BLaER1 (cell line): ENCODE results near the gene NKD1.

ENCODE experiments used
- H3K27ac ChIP-seq: shearing (Covaris generic); formaldehyde crosslinking; 2 replicates; pipeline ENCODE4 v1.8.1; 2022
- H3K27me3 ChIP-seq: shearing (Covaris generic); formaldehyde crosslinking; 2 replicates; pipeline ENCODE4 v1.8.1; 2022
- H3K36me3 ChIP-seq: shearing (Covaris generic); formaldehyde crosslinking; 2 replicates; pipeline ENCODE4 v1.8.1; 2022
- H3K4me1 ChIP-seq: shearing (Covaris generic); formaldehyde crosslinking; 2 replicates; pipeline ENCODE4 v1.8.1; 2022
- H3K4me2 ChIP-seq: shearing (Covaris generic); formaldehyde crosslinking; 2 replicates; pipeline ENCODE4 v1.8.1; 2022
- H3K4me3 ChIP-seq: shearing (Covaris generic); formaldehyde crosslinking; 2 replicates; pipeline ENCODE4 v1.8.1; 2022
- H3K9ac ChIP-seq: shearing (Covaris generic); formaldehyde crosslinking; 2 replicates; pipeline ENCODE4 v1.8.1; 2022
- H3K9me3 ChIP-seq: shearing (Covaris generic); formaldehyde crosslinking; 2 replicates; pipeline ENCODE4 v1.8.1; 2022
- H4K20me1 ChIP-seq: shearing (Covaris generic); formaldehyde crosslinking; 2 replicates; pipeline ENCODE4 v1.8.1; 2022
- Cebpa-rat ChIP-seq: shearing (Covaris generic); IDR thresholded peaks from 2 replicates; pipeline ENCODE4 v1.8.1; 2022

NKD1 gene

DNA sequence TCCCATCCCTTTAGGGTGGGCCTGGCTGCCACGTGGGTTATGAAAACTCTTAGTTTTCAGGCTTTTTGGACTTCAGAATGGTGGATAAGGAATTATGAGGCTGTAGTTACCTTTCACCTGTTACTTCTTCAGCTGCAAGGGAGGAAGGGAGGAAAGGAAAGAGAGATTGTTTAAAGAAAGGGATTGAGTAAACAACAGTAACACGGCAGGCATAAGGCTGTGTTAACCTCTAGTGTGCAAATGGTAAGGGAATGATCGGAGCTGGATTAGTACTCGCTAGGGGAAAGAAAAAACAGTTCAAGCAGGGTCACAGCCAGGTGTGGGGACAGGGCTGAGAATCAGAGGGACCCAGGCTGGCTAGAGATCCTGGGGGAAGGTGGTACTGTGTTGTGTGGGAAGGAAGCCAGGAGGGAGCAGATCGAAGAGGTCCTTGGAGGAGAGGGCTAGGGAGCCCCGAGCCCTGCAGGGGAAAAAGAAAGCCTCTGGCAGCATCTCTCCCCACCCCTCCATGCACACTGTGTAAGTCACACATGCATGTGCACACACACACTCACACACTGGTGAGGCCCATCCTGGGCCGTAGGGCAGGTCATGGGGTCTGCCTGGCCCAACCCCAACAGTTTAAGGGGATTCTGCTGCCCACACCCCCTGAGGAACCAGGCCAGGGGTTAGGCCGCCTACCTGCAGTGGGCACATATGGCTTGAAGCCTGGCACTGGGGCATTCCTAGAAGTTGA lies 83.2 kb downstream of the NKD1 start:
- peaks cover 28% of the 10 kb centered on the region for H3K4me1 ChIP-seq
- no peaks in the 10 kb centered on the region for H3K9me3 ChIP-seq
- H3K9ac ChIP-seq: no peak overlapping the region
- no peak for TF ChIP-seq Cebpa-rat
- H3K27ac ChIP-seq: no peak overlapping the region
- no peaks in the 10 kb centered on the region for H3K27me3 ChIP-seq
- H3K4me3 ChIP-seq: no peak overlapping the region
- H3K4me2 ChIP-seq: no peak overlapping the region
- no peaks in the 10 kb centered on the region for H3K36me3 ChIP-seq
- H4K20me1 ChIP-seq: no peaks in the 10 kb centered on the region

DNA sequence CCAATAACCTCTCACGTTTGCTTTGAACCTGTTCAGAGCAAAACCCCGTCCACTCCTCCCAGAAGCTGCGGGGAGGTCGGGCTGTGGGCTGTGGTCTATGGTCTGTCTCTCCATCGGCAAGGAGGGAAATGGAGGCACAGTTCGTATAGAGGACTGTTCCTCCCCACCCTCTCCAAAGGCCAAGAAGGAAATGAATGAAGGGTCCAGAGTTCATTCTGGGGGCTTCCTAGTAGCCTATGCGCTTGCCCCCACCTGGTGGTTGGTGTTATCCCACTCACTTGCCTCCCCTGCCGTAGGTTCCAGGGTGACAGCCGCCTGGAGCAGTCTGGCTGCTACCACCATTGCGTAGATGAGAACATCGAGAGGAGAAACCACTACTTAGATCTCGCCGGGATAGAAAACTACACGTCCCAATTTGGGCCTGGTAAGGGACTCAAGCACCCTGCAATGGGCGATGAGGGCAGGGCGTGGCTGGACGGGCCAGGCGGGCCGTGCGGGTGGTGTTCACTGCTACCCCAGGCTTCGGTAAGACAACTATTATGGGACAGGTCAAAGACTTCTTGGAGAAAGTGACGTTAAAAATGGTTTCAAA lies 83.9 kb downstream of the NKD1 start:
- Histone ChIP-seq H3K4me2 (no peak overlapping the region), H4K20me1 (no peaks in the 10 kb centered on the region), H3K4me1 (peaks cover 21% of the 10 kb centered on the region), H3K4me3 (no peak overlapping the region), H3K36me3 (no peaks in the 10 kb centered on the region), H3K9ac (no peak overlapping the region), H3K9me3 (no peaks in the 10 kb centered on the region), H3K27ac (no peak overlapping the region), H3K27me3 (no peaks in the 10 kb centered on the region)
- TF ChIP-seq Cebpa-rat: no peak

DNA sequence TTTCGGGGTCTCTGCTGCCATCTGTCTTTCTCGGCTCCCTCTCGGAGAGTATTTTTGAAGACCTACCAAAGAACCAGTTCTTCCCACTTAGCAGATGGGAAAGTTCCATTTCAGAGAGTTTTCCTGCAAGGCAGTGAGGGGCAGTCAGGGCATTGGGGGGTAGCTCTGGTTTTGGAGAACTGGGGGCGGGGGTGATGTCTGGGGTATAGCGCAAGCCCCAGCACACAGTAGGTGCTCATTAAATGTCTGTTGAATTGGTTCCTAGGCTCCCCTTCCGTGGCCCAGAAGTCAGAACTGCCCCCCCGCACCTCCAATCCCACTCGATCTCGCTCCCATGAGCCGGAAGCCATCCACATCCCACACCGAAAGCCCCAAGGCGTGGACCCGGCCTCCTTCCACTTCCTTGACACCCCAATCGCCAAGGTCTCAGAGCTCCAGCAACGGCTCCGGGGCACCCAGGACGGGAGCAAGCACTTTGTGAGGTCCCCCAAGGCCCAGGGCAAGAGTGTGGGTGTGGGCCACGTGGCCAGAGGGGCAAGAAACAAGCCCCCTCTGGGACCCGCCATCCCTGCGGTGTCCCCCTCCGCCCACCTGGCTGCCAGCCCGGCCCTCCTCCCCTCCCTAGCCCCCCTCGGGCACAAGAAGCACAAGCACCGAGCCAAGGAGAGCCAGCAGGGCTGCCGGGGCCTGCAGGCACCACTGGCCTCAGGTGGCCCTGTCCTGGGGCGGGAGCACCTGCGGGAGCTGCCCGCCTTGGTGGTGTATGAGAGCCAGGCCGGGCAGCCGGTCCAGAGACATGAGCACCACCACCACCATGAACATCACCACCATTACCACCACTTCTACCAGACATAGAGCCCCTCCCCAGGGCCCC lies 85.0 kb downstream of the NKD1 start:
- Histone ChIP-seq H3K9me3 (no peaks in the 10 kb centered on the region), H4K20me1 (no peaks in the 10 kb centered on the region), H3K4me1 (peaks cover 17% of the 10 kb centered on the region), H3K27ac (no peak overlapping the region), H3K4me2 (no peak overlapping the region), H3K36me3 (no peaks in the 10 kb centered on the region), H3K27me3 (no peaks in the 10 kb centered on the region), H3K4me3 (no peak overlapping the region), H3K9ac (no peak overlapping the region)
- no peak for TF ChIP-seq Cebpa-rat

DNA sequence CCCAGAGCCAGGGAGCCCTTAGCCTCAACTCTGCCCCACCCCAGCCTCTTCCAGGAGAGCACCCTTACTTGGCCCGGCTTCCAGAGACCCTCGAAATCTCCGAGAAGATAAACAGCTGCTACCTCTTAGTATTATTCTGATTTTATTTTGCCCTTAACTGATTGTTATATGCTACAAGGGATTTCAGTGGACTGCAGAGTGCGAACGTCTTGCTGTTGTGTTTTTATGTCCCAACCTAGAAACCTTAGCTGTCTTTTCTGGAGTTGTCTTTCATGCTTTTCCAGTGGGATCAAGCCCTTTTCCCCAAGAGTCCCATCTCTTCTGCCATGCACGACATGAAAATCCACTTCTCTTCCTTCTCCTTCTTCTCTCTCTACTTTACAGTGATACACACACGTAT lies 85.9 kb downstream of the NKD1 start:
- peaks cover 23% of the 10 kb centered on the region for H3K4me1 ChIP-seq
- no peak overlapping the region for H3K27ac ChIP-seq
- no peaks in the 10 kb centered on the region for H3K27me3 ChIP-seq
- H3K9me3 ChIP-seq: no peaks in the 10 kb centered on the region
- H3K36me3 ChIP-seq: no peaks in the 10 kb centered on the region
- H4K20me1 ChIP-seq: no peaks in the 10 kb centered on the region
- H3K4me2 ChIP-seq: no peak overlapping the region
- TF ChIP-seq Cebpa-rat: no peak
- H3K4me3 ChIP-seq: no peak overlapping the region
- H3K9ac ChIP-seq: no peak overlapping the region

DNA sequence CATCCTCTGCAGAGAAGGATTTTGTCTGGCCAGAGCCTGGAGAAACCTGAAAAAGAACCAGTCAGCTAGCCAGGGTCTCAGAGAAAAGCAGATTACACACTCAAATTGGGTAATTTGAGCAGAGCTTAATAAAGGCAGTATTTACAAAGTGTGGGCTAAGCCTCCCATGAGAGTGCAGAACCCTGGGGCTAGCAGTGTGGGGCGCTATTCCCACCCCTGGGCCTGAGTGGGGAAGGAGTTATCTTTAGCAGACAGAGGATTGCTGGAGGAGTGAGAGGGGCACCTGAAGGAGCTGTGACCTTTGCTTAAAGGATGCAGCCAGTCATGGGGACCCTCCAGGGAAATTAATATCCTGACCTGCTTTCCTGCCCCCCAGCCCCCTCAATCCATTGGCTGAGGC lies 86.8 kb downstream of the NKD1 start:
- Histone ChIP-seq H3K4me3 (no peak overlapping the region), H3K36me3 (no peaks in the 10 kb centered on the region), H3K4me2 (peak overlapping the region; percentile 18), H3K9ac (no peak overlapping the region), H3K9me3 (no peaks in the 10 kb centered on the region), H4K20me1 (no peaks in the 10 kb centered on the region), H3K4me1 (peaks cover 28% of the 10 kb centered on the region), H3K27ac (no peak overlapping the region), H3K27me3 (no peaks in the 10 kb centered on the region)
- TF ChIP-seq Cebpa-rat: no peak

DNA sequence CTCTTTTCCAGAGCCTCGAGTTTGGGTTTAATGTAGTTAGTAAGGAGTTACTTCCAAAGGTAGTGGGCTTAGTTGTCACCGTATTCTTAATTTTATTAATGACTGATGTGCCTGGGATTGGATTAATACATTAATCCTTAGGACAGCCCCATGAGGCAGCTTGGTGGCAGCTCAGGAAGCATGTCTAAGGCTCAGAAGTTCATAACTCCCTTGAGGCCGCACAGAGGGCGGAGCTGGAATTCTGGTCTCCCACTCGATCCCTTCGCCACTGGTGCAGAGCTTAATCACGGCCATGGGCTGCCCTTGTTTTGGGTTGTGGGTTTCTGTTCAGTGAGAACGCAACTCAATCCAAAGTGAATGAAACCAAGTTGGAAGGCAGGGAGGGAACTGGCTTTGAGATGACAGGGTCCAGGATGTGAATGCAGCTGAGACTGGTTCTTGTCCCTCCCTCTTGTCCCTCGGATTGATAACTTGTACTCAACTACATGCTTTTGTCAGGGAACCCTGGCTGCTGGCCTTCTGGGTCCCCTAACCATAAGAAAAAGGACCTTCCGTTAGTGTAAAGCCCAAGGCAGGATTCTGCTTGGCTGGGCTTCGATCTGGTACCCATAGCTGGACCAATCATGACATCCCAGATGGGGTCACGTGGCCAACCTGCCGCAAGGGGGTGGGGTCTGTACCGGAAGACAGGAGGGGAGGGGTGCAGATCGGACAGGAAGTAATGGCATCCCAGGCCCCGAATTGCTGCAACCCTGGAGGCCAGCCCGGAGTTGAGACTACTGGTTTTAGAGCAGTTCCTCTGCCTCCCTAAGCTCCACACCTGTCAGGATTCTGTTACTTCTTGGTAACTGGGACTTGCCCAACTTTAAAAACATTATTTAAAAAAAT lies 87.6 kb downstream of the NKD1 start:
- H3K9me3 ChIP-seq: no peaks in the 10 kb centered on the region
- H3K27me3 ChIP-seq: no peaks in the 10 kb centered on the region
- H3K4me3 ChIP-seq: no peak overlapping the region
- H4K20me1 ChIP-seq: no peaks in the 10 kb centered on the region
- no peaks in the 10 kb centered on the region for H3K36me3 ChIP-seq
- H3K27ac ChIP-seq: no peak overlapping the region
- TF ChIP-seq Cebpa-rat: no peak
- H3K4me1 ChIP-seq: peaks cover 28% of the 10 kb centered on the region
- no peak overlapping the region for H3K9ac ChIP-seq
- H3K4me2 ChIP-seq: peak overlapping the region; percentile 18

DNA sequence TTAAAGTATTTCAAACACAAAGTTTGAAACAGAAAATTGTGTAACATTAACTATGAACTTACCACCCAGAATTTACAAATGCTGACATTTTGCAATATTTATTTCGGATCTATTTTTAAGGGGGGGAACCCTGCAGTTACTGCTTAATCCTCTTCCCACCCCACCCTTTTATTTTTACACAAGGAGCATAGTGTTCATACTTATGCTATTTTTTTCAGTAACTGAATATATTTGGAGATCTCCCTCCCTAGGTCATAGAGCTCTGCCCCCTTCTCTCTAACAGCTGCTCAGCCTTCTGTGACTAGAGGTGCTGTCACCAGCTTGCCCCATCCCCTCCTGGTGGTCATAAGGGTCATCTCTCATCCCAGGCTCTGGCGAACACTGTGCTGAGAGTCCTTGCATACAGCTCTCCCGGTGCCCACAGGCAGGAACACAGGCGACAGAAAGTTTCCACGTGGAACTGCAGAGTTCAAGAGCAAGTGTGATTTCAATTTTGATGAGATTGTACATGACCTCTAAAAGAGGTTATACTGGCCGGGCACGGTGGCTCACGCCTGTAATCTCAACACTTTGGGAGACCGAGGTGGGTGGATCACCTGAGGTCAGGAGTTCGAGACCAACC lies 88.7 kb downstream of the NKD1 start:
- no peak overlapping the region for H3K4me3 ChIP-seq
- H4K20me1 ChIP-seq: no peaks in the 10 kb centered on the region

DNA sequence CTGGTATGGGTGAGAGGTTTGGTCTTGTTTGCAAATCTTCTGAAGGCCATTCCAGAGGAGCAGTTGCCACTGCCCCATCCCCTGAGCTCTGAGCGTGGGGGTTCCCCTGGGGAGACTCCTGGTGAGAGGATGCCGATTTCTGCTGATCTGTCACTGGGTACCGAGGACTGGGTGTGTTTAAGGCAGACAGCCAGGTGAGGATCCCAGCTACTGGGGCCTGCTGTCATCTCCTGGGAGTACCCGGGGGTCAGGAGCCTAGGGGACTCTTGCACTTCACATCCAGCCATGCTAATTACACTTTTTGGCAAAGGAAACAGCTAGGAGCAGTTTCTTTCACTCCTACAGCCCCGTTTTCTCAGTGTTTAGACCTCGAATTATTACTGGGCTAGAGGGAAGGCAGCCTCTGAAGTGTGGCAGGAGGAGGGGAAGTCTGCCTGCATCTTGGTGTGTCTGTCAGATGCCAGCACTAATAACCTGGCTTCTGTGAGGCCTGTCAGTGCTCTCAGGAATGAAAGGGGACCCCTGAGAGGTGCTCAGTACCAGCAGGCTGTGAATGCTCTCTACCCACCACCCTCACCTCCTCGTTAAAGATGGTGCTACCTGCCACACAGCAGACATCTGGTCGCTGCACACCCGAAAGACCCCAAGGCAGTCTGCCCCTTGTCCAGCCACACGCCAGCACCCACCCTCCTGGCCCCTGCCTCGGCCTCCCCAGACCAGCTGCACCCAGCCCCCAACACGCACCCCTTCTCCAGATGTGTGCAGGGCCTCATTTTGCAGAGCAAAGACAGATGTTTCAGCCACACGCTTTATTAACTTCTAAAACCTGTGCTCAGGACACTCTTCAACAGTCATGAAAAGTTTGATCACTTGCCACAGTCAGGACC lies 89.8 kb downstream of the NKD1 start:
- peaks cover 28% of the 10 kb centered on the region for H3K4me1 ChIP-seq
- no peak overlapping the region for H3K4me2 ChIP-seq
- no peaks in the 10 kb centered on the region for H3K36me3 ChIP-seq
- H3K9me3 ChIP-seq: no peaks in the 10 kb centered on the region
- H3K27ac ChIP-seq: no peak overlapping the region
- H4K20me1 ChIP-seq: no peaks in the 10 kb centered on the region
- no peaks in the 10 kb centered on the region for H3K27me3 ChIP-seq
- no peak for TF ChIP-seq Cebpa-rat
- H3K9ac ChIP-seq: no peak overlapping the region
- H3K4me3 ChIP-seq: no peak overlapping the region

More for the DNA sequence above, 88.7 kb downstream of the NKD1 start:
- H3K9ac ChIP-seq: no peak overlapping the region
- H3K27me3 ChIP-seq: no peaks in the 10 kb centered on the region
- no peak overlapping the region for H3K27ac ChIP-seq
- no peak for TF ChIP-seq Cebpa-rat
- no peaks in the 10 kb centered on the region for H3K36me3 ChIP-seq
- H3K4me2 ChIP-seq: no peak overlapping the region
- H3K4me1 ChIP-seq: peaks cover 28% of the 10 kb centered on the region
- H3K9me3 ChIP-seq: no peaks in the 10 kb centered on the region
